NCI-H2107 treated with DMSO at 0.1 percent for 48 hours (cell line): ENCODE results near the gene C1orf94.

Experiments
- DNase-seq: peaks from one replicate; lab custom pipeline; 2025; ENCODE audit not compliant: unreplicated experiment; lab: John Stamatoyannopoulos, UW

Gene C1orf94

DNA sequence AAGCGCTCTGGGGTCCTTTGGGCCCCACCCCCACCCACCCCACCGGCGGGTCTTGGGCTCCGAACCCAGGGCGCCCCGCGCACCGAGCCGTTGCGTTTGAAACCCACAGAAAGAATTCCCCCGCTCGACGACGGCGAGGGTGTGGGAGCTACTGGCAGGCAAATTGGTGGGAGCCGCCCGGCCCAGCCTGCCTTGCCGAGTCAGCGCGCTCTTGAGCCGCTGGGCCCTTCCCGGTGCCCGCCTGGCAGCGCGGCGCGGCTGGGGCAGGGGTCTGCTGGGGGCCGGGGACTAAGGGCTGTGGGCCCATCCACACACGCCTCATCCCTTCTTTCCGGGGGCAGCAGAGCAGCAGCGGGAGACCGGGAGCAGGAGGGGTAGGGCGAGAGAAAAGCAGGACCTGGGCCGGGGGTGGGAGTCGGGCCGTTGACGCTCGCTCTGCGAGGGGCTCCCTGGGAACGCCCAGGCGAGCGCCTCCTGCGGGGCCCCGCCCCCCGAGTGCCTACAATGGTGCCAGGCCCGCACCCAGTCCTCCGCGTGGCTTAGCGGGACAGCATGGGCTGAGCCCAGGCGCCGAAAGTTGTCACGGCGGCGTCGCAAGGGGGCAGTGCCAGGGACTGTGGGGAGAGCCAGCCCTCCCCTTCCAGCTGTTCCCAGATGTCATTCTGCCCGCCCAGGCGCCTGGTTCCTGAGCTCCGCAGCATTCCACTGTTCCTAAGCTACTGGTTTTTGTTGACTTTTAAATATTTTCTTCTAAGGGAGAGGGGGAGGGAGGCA lies at the start of gene C1orf94:
TSS of gene C1orf94 (plus strand) at position 78 of the 774 bp plus-strand sequence. CDS start 883 bp downstream, outside the sequence.
- no peak for DNase-seq

DNA sequence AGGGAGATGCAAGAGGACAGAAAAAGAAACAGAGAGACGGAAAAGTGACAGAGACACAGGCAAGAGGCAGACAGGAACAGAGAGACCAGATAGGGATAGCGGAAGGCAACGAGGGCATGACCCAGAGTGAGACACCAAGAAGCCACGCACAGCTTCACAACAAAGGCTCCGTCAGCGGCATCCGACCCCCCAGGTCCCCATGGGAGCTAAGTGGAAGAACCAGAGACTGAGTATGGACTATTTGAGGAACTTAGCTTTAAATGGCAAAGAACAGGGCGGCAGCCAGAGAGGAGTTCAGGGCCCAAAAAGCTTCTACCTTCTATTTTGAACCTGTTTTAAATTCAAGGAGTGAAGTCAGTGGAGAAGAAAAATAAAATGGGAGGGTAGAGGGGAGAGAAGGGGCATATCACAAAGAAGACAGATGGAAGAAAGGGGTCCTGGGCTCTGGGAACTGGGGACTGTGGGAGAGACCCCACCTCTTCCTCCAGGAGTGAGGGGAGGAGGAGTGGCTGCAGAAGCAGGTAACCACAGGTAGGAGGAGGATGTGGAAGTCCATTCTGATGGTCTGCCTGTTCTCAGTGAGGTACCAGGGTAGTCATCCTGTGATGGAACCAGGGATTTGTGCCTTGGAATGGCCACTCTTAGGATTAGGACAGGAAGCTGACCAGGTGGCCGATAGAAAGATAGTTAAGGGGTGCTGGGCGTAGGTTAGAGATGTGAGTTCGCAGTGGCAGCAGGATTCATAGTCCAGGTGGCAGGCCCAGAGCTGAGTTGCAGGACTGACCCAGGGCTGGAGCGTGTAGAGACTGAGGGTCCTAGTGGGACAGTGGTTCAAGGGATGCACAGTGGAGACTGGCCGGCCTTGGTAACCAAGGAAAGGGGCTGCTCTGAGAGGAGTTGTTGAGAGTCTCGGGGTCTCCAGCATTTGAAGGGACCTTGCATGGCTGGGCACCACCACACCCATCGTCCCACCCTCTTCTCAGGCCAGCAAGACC lies 49.4 kb upstream of the C1orf94 start:
- DNase-seq: no peak

DNA sequence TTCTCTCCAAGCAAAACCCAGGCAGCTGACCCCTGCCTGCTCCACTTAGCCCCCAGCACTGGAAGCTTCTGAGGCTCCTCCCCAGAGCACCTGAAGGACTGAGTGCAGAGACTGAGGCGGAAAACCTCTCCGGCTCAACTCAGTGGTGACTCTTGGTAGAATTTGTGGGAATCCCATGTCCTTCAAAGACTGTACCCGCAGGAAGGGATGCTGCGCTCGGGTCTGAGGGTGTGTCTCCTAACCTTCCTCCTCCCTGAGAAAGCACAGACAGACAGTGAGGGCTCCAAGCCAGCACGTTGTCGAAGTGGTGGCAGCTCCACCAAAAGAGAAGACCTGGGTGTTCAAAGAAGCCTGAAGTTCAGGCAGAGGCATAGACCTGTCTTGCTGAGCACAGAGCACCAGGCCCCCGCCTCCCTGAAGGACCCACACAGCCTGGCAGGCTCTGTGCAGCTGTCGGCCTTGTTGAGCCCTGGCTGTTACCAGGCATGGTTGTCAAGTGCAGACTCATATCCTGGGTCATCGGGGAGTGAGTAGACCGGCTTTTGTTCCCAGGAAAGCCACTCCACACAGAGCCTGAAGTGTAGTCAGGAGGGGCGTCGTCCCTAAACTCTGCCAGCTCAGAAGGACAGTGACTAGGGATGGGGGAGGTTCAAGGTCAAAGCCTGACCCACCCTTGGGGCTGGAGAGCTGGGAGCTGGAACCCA lies 48.4 kb upstream of the C1orf94 start:
- no peak for DNase-seq

DNA sequence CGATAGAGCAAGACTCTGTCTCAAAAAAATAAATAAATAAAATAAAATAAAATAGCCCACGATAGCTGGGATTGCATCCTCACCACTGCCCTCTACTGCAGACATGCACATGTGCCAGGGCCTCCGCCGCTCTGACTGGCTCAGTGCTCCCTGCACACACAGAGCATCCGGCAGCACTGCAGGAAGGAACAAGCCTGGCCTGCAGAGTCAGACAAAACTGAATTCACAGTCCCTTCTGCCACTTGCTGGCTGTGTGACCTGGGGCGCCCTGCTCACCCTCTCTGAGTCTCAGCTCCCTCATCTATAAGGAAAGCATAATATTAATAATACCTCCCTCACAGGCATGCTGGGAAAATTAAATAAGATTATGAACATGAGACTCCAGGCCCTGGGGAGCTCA lies 47.1 kb upstream of the C1orf94 start:
- no peak for DNase-seq

DNA sequence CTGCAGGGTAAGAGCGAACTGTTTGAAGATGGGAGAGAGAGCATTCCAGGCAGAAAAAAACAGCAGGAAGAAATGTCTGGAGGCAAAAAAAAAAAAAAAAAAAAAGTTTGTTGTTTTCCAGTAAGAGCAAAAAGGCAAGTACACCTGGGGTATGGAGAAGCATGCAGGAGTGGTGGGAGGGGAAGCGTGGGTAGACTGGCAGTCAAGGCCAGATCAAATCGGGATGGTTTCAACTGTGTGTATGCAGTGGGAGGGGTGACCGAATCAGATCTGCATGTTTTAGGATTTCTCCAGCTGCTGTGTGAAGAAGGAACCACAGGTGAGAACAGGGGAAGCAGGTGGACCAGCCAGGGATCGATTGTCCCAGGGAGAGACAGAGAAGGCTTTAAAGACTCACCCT lies 46.4 kb upstream of the C1orf94 start:
- no peak for DNase-seq

DNA sequence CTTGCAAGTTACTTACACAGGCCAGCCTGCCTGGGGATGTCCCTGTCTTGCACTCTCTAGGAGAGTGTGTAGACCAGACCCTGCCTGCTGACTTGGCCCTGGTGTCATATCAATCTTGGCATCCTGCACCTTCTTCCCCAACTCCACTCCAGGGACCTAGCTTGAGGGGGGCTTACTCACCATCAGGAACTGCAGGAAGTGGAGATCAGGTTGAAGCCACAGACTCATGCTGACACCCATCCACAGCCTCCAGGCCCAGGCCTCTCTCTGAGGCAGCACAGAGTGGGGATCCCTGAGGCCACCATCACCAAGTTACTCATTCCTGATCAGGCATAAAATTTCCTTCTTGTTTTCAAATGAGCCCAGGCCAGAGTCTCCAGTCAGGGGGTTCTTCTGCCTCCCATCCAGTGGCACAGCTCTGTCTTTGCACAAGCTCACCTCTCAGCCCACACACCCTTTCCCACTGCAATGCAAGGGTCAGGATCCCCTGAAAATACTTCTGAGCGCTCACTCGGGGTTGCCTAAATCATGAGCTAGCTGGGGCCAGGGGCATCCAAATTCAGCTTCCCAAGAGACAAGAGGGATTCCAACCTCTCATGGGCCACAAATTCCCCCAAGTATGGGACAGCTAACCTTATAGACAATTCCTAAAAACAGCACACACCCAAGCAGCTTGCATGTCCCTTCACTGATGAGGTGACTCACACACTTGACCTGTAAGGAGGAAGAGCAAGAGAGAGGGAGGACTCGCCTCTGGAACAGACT lies 45.1 kb upstream of the C1orf94 start:
- no peak for DNase-seq

DNA sequence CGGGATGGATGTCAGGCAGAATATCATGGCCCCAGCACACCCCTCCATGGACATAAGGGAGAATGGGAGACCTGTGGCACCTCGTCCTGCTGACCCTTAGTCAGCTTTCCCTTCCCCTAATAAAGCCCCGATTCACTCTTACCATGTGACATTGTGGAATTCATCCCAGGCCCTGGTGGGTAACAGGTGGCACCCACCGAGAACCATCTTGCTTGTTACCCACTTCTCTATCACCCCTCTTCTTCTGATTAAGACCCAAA lies 44.6 kb upstream of the C1orf94 start:
- no peak for DNase-seq

DNA sequence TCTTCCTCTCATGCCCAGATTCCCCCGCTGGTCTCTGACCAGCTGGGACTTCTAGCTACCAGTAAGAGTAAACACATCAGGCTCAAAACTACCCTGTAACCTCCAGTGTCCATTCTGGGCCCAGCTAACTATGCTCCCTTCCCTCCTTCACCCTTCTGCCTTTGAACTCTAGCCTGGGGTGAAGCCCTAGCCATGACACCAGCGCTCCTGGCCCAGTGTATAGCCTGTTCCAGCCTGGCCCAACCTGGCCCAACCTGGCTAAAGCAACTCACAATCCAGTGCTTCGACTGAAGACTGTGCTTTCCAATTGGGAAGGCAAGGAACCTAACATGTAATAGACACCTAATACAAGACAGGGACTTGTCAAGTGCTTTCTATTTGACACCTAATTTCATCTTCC lies 39.3 kb upstream of the C1orf94 start:
- DNase-seq: no peak

DNA sequence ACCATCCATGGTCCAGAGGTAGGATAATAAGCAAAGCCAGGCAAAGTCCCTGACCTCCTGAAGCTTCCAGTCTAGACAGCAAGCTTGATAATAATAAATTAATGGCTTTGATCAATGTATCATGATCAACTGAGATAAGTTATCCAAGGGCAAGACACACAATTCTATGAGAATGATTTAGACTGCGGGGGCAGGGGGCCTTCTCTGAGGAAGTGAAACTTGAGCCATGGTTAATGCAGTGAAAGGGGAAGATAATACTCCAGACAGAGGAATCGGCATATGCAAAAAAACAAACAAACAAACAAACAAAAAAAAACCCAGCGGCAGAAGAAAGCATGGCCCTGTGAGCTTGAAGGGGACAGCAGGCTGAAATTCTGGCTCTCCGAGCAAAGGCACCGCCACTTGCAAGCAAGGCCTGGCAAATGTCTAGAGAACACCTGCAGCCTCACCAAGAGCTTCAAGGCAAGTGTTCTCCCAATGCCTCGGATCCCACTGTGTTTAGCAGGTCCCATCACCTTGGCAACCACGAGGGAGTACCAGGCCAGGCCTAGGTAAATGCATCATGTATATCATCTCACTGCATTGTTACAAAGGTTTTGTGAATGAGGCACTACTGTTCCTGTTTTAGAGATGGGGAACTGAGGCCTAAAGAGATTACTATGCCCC lies 36.6 kb upstream of the C1orf94 start:
- DNase-seq: no peak

- no peak for DNase-seq
These were observed 32.7 kb upstream of the C1orf94 start for GRCh38 chr1:34143975-34144374.

- no peak for DNase-seq
These were observed 31.9 kb upstream of the C1orf94 start for GRCh38 chr1:34144766-34145165.

DNA sequence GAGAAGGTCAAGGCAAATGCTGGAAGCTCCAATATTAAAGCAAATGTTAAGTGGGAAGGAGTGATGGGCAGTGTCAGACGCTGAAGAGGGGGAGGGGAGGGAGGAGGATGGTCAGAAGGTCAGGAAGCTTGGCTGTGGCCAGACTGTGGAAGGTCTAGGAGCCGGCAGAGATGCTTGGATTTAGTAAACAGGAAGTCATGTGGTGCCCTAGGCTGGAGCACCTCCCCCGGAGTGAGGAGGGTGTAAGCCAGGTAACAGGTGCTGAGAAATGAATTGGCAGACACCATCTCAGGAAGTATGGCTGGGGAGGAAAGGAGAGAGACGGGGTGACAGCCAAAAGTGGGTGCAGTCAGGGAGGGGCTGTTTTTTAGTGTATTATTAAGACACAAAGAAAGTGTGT lies 29.4 kb upstream of the C1orf94 start:
- no peak for DNase-seq

- DNase-seq: no peak
These were observed 27.2 kb upstream of the C1orf94 start for GRCh38 chr1:34149501-34149900.

DNA sequence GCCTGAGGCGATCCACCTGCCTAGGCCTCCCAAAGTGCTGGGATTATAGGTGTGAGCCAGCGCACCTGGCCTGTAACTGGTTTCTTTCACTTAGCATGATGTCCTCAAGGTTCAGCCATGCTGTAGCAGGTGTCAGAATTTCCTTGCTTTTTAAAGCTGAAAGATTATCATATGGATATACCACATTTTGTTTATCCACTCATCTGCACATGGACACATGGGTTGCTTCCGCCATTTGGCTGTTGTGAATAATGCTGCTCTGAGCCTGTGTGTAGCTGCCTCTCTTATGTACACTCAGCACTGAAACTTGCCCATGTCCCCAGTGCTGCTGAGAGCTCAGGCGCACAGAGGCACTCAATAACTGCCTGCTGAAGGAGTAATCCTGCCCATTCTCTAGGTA lies 23.5 kb upstream of the C1orf94 start:
- DNase-seq: no peak

DNA sequence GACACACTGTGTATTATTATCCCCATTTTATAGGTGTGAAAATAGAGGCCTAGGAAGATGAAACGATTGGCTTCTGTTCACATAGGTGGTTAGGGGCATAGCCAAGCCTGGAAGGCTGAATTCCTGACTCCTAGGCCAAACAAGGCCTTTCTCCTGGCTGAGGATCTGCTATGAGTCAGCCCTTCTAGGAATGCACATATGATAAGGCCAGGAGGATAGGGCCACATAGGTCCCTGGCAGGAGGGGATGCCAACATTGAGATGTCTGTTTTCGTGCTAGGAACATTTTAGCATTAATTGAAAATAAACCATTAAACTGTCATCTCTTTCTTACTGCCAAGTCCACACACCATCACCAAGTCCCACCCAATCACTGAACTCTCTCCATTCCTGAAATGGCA lies 20.8 kb upstream of the C1orf94 start:
- DNase-seq: no peak

DNA sequence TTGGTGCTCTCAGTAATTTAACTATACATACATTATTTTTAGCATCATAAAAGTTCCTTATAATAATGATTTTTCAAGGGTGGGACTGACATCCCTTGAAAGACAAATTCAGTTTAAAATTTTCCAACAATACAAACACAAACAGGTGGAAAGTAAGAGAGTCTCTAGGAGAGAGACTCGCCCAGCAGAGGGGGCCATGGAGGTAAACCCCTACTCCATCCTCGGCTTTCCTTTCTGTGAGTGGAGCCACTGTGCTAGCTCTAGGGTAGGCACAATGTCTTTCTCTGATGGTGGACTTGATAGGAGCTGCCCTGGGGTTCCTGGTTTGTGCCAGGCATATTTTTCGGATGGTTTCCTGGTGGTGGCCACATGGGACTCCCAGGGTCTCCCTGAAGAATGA lies 20.0 kb upstream of the C1orf94 start:
- DNase-seq: no peak

GRCh38 chr1:34162852-34163766 lies 13.6 kb upstream of the C1orf94 start:
- peak; percentile 17 for DNase-seq

DNA sequence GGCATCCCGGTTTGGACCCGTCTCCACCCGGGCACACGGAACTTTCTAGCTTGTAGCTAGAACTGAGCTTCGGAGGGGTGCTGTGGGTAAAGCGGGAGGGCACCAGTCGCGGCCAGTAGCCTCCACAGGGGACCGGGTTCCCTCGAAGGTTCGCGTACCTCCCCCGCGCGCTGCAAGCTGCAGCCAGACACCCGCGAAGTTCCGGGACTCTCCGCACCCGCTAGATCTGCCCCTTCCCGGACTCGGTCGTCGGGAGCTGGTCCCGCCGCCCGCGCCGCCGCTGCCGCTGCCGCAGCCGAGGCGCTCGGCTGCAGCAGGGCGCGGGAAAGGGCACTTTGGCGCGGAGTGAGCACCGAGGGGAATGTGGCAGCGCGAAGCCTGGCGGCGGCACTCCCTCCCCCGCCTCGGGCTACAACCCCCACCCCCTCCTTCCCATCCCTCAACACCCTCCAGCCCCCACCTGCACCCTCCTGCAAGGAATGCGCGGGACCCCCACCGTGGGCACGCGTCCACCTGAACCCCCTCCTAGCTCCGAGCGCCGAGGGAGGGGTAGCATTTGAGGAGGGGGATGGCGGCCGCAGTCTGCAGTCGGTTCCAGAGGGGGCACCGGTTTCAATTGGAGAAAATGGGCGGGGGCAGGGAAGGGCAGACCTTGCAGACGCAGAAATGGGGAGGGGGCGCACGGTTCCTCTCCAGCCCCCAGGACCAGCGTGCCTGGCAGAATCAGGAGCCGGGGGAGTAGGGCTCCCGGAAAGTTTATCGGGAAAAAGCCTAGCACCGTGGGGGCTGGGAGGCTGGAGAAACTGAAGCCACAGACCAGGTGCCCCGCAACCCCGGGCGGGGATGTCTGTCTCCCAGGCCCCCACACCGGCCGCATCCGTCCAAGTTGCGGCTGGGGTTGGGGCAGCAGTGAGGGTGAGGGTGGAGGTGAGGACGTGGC lies 12.6 kb upstream of the C1orf94 start:
- no peak for DNase-seq
